WI38 (cell line): ENCODE results near the gene FRG1.
"Not testable (repeated sequence)": the region's sequence is repeated elsewhere in the genome, so short reads cannot be mapped to it uniquely, and the experiment has no call there.

Experiments used
- H3K4me3 ChIP-seq: 2 replicates; pipeline ENCODE4 v1.5.1; 2011; ENCODE audit warnings: low read depth, mild to moderate bottlenecking, control low read depth, low read length
- TF ChIP-seq, protein P1 (sequence below): IDR thresholded peaks from 2 replicates; pipeline ENCODE4 v1.5.1; 2012; ENCODE audit warnings: low read depth, mild to moderate bottlenecking, control low read depth, low read length

FRG1 gene

GRCh38 chr4:189921058-189921457, 19.6 kb upstream of the FRG1 start:
- TF ChIP-seq, protein P1, sequence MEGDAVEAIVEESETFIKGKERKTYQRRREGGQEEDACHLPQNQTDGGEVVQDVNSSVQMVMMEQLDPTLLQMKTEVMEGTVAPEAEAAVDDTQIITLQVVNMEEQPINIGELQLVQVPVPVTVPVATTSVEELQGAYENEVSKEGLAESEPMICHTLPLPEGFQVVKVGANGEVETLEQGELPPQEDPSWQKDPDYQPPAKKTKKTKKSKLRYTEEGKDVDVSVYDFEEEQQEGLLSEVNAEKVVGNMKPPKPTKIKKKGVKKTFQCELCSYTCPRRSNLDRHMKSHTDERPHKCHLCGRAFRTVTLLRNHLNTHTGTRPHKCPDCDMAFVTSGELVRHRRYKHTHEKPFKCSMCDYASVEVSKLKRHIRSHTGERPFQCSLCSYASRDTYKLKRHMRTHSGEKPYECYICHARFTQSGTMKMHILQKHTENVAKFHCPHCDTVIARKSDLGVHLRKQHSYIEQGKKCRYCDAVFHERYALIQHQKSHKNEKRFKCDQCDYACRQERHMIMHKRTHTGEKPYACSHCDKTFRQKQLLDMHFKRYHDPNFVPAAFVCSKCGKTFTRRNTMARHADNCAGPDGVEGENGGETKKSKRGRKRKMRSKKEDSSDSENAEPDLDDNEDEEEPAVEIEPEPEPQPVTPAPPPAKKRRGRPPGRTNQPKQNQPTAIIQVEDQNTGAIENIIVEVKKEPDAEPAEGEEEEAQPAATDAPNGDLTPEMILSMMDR, result no peak

GRCh38 chr4:189926742-189927141, 13.9 kb upstream of the FRG1 start:
- H3K4me3 ChIP-seq, result not testable (repeated sequence)

More at GRCh38 chr4:189921058-189921457, 19.6 kb upstream of the FRG1 start:
- H3K4me3 ChIP-seq, result no peak overlapping the region

- TF ChIP-seq, protein P1, result no peak
- peak overlapping the region; percentile 91 for H3K4me3 ChIP-seq
These were observed 356 bp downstream of the FRG1 start for GRCh38 chr4:189941005-189941450.

DNA sequence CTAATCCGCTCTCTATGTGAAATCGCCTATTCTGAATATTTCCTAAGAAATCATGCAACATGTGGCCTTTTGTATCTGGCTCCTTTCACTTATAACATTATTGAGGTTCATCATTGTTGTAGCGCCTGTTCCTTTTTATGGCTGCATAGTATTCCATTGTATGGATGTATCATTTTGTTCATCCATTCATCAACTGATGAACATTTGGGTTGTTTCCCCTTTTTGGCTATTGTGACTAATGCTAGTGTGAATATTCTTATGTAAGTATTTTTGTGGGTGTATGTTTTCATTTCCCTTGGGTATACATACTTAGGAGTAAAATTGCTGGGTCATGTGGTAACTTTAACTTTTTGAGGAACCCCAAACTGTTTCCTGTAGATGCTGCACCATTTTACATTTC, 1.7 kb downstream of the FRG1 start:
- H3K4me3 ChIP-seq, result not testable (repeated sequence)

GRCh38 chr4:189944077-189944476, 3.4 kb downstream of the FRG1 start:
- H3K4me3 ChIP-seq, result not testable (repeated sequence)

DNA sequence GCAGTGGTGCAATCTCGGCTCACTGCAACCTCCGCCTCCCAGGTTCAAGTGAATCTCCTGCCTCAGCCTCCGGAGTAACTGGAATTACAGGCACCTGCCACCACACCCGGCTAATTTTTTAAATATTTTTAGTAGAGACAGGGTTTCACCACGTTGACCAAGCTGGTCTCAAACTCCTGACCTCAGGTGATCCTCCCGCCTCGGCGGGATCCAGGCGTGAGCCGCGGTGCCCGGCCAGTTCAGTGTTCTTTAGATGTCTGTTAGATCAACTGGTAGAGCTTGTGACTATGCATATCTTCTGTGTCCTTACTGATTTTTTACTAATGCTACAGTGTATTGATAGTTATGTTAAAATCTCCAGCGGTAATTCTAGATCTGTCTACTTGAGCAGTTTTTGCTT, 6.2 kb downstream of the FRG1 start:
- H3K4me3 ChIP-seq, result not testable (repeated sequence)

DNA sequence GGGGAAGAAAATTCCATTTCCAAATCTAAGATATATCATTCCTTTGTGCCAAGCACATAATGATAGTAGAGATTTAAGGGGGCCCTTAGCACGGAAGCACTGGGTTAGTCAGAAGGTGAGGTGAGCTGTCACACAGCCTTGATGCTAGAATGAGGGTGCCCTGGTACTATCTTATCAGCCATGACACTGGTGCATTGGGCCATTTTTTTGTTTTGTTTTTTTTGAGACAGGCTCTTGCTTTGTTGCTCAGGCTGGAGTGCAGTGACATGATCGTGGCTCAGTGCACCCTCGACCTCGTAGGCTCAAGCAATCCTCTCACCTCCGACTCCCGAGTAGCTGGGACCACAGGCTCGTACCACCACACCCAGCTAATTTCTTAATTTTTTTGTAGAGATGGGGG, 7.8 kb downstream of the FRG1 start:
- not testable (repeated sequence) for H3K4me3 ChIP-seq

DNA sequence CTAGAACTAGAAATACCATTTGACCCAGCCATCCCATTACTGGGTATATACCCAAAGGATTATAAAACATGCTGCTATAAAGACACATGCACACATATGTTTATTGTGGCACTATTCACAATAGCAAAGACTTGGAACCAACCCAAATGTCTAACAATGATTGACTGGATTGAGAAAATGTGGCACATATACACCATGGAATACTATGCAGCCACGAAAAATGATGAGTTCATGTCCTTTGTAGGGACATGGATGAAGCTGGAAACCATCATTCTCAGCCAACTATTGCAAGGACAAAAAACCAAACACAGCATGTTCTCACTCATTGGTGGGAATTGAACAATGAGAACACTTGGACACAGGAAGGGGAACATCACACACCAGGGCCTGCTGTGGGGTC, 28.6 kb downstream of the FRG1 start:
- H3K4me3 ChIP-seq, result not testable (repeated sequence)

DNA sequence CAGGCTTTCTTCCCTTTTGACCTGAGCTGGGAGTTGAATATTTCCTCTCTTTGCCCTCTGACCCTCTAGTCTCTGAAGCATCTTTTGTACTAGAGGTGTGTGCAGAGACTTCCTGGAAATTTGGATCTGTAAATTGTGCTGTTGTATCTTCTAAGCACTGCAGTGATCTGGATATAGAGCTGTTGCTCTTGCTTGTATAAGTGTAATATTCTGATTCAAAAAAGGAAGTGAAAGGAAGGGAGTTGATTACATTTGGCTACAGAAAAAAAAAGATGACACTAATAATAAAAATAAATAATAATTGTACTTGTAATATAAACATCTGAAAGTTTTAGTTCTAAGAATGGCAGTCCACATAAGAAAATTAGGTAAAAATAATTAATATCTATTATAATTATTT, 33.0 kb downstream of the FRG1 start:
- TF ChIP-seq, protein P1, result no peak
- H3K4me3 ChIP-seq, result no peak overlapping the region

DNA sequence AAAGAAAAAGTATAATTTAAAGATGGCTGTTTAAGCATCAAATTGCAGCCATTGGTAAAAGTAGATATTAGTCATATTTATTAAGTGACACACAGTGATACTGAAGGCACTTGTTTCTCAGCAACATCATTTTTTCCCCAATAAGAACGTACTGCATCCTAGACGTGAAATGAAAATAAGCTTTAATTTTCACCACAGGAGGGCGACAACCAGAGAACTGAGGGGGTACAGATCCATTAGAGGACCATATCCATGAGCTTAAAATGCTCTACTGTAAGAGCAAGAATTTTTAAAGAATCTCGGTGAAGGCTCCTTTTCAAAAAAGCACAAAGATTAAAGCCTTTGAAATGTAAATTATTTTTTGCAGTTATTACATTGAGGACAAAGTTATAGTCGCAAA, 33.4 kb downstream of the FRG1 start:
- no peak overlapping the region for H3K4me3 ChIP-seq
- TF ChIP-seq, protein P1, result no peak

DNA sequence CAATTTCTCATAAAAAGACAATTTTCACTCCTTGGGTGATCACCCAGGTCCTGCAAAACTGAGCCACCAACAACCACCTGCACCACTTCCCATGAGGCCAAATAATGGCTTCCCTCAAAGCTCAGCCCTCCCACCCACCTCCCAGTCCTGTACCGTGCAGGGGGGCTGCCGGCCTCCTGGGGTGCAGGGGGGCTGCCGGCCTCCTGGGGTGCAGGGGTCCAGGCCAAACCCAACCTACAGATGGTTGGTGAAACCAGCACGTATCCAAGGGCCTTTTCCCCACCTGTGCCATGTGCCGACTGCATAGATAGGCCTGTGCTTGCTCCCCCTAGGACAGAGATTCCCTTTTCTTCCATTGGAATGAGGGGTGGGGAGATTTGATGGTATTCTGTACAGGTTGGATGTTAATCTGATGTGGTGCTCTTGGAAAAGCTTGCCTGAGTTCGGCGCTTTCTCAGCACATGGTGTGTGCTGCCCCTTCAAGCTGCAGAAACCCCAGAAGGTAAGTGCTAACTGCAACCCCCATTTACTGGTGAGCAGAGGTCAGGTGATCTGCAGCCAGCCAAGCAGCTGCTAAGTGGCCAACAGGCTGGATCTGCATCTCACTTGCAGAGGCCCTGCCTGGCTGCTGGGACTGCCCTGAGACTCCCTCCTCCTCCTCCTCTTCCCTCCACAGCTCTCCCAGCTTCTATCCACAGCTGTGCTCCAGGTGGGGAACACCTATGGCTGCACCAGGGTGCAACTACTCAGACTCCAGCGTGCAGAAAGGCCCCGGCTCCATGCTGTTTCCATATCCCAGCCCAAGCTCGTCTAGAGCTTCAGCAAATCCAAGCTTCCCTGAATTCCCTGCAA, 38.8 kb downstream of the FRG1 start:
- TF ChIP-seq, protein P1, result no peak
- H3K4me3 ChIP-seq, result no peak overlapping the region

- not testable (repeated sequence) for H3K4me3 ChIP-seq
These were observed 39.6 kb downstream of the FRG1 start for GRCh38 chr4:189980292-189980691.
